ENCODE results near the gene SLC26A3.

SLC26A3 gene

GRCh38 chr7:107743567-107744344 is 59.3 kb downstream of the SLC26A3 start, which contains the start of gene CBLL1:
Gene CBLL1, plus strand, starts transcription at chr7:107744142. Its CDS starts 22 bp downstream, at chr7:107744164.
- TF ChIP-seq REST (IDR thresholded peaks at IDR 0.05; ENCODE audit: insufficient read depth in 1 of 2, low read depth in 2 of 2, low read length in 2 of 2), result 0 out of 4 replicates have a peak, but pooled peaks have one; percentile 4 to 9
- TF ChIP-seq TAF1 (IDR thresholded peaks at IDR 0.05; ENCODE audit: borderline replicate concordance, insufficient read depth, low read length), result peak; percentile 82; the same call in 1 of the 2 replicates
- TF ChIP-seq FOXP2 (optimal IDR thresholded peaks at IDR 0.05; ENCODE audit: borderline replicate concordance, extremely low read depth, extremely low read length, insufficient read depth), result peak; percentile 100
- peak; percentile 57; the same call in 1 of the 2 replicates for TF ChIP-seq SIN3A (IDR thresholded peaks at IDR 0.05; ENCODE audit: borderline replicate concordance, insufficient read depth, low read length)
- TF ChIP-seq POLR2AphosphoS5 (IDR thresholded peaks at IDR 0.05; ENCODE audit: low read depth, low read length), result peak; percentile 84

- TF ChIP-seq REST (IDR thresholded peaks at IDR 0.05; ENCODE audit: insufficient read depth in 1 of 2, low read depth in 2 of 2, low read length in 2 of 2) (no peak), POLR2AphosphoS5 (IDR thresholded peaks at IDR 0.05; ENCODE audit: low read depth, low read length) (no peak), SIN3A (IDR thresholded peaks at IDR 0.05; ENCODE audit: borderline replicate concordance, insufficient read depth, low read length) (no peak)
Observed at GRCh38 chr7:107742678-107743566, 60.1 kb downstream of the SLC26A3 start.

GRCh38 chr7:107728276-107728675 is 74.7 kb downstream of the SLC26A3 start:
- TF ChIP-seq SIN3A (IDR thresholded peaks at IDR 0.05; ENCODE audit: borderline replicate concordance, insufficient read depth, low read length), result no peak

GRCh38 chr7:107726356-107727130 is 76.5 kb downstream of the SLC26A3 start:
- TF ChIP-seq TAF1 (IDR thresholded peaks at IDR 0.05; ENCODE audit: borderline replicate concordance, insufficient read depth, low read length) (no peak), FOXP2 (optimal IDR thresholded peaks at IDR 0.05; ENCODE audit: borderline replicate concordance, extremely low read depth, extremely low read length, insufficient read depth) (no peak), REST (IDR thresholded peaks at IDR 0.05; ENCODE audit: insufficient read depth in 1 of 2, low read depth in 2 of 2, low read length in 2 of 2) (no peak), SIN3A (IDR thresholded peaks at IDR 0.05; ENCODE audit: borderline replicate concordance, insufficient read depth, low read length) (no peak), POLR2AphosphoS5 (IDR thresholded peaks at IDR 0.05; ENCODE audit: low read depth, low read length) (no peak)

- TF ChIP-seq TAF1 (IDR thresholded peaks at IDR 0.05; ENCODE audit: borderline replicate concordance, insufficient read depth, low read length), result no peak
- no peak for TF ChIP-seq REST (IDR thresholded peaks at IDR 0.05; ENCODE audit: insufficient read depth in 1 of 2, low read depth in 2 of 2, low read length in 2 of 2)
- no peak for TF ChIP-seq FOXP2 (optimal IDR thresholded peaks at IDR 0.05; ENCODE audit: borderline replicate concordance, extremely low read depth, extremely low read length, insufficient read depth)
- TF ChIP-seq POLR2AphosphoS5 (IDR thresholded peaks at IDR 0.05; ENCODE audit: low read depth, low read length), result no peak
- TF ChIP-seq SIN3A (IDR thresholded peaks at IDR 0.05; ENCODE audit: borderline replicate concordance, insufficient read depth, low read length), result no peak
Observed at GRCh38 chr7:107725138-107725740, 77.8 kb downstream of the SLC26A3 start.
